Stomach (tissue), 4 donors: ENCODE measurements around the gene NEDD4L.

Experiments used
- CTCF ChIP-seq, 7 experiments: fragments of 450-650 bp in 4 of 7; fragments of 200-600 bp in 3 of 7; sonication (generic) in 3 of 7; IDR thresholded peaks; one replicate each; pipeline ENCODE4 v1.5.1; 2016 to 2019; ENCODE audit warnings: antibody characterized with exemption in 7 of 7, control low read depth in 2 of 7, mild to moderate bottlenecking in 1 of 7
- POLR2A ChIP-seq, 4 donors: fragments of 450-650 bp; IDR thresholded peaks; one replicate each; pipeline ENCODE4 v1.6.1; 2016; ENCODE audit warnings: antibody characterized with exemption in 4 of 4, control low read depth in 2 of 4, mild to moderate bottlenecking in 1 of 4, moderate library complexity in 1 of 4
- POLR2AphosphoS5 ChIP-seq, 3 donors: sonication (generic); formaldehyde crosslinking; IDR thresholded peaks; one replicate each; pipeline ENCODE4 v1.6.1; 2016; ENCODE audit warnings: antibody characterized with exemption in 3 of 3

- TF ChIP-seq POLR2AphosphoS5 (IDR thresholded peaks at IDR 0.05) (no peak), POLR2A (IDR thresholded peaks at IDR 0.05) (no peak), CTCF (IDR thresholded peaks at IDR 0.05) (no peak)
These were observed 68.1 kb downstream of the NEDD4L start for GRCh38 chr18:58112174-58112573.
